Tibial nerve (tissue), 4 donors: ENCODE results near the gene CPNE1.

Source experiments
- EP300 ChIP-seq, 2 donors: sonication (generic); formaldehyde crosslinking; IDR thresholded peaks; one replicate each; pipeline ENCODE4 v1.6.1; 2017; ENCODE audit warnings: antibody characterized with exemption in 2 of 2, mild to moderate bottlenecking in 1 of 2
- POLR2A ChIP-seq, 2 donors: fragments of 450-650 bp; IDR thresholded peaks; one replicate each; pipeline ENCODE4 v1.6.1; 2017; ENCODE audit warnings: antibody characterized with exemption in 2 of 2, mild to moderate bottlenecking in 2 of 2, moderate library complexity in 2 of 2
- TF ChIP-seq, protein P1 (sequence below), 5 experiments: fragments of 200-600 bp in 3 of 5; fragments of 450-650 bp in 2 of 5; sonication (generic) in 3 of 5; IDR thresholded peaks; one replicate each; pipeline ENCODE4 v1.5.1; 2016 to 2019; ENCODE audit warnings: antibody characterized with exemption in 5 of 5, mild to moderate bottlenecking in 3 of 5, moderate library complexity in 2 of 5

GRCh38 chr20:35588397-35588796 is 76.3 kb downstream of the CPNE1 start:
- no peak for TF ChIP-seq EP300 (IDR thresholded peaks at IDR 0.05)
- TF ChIP-seq, protein P1, sequence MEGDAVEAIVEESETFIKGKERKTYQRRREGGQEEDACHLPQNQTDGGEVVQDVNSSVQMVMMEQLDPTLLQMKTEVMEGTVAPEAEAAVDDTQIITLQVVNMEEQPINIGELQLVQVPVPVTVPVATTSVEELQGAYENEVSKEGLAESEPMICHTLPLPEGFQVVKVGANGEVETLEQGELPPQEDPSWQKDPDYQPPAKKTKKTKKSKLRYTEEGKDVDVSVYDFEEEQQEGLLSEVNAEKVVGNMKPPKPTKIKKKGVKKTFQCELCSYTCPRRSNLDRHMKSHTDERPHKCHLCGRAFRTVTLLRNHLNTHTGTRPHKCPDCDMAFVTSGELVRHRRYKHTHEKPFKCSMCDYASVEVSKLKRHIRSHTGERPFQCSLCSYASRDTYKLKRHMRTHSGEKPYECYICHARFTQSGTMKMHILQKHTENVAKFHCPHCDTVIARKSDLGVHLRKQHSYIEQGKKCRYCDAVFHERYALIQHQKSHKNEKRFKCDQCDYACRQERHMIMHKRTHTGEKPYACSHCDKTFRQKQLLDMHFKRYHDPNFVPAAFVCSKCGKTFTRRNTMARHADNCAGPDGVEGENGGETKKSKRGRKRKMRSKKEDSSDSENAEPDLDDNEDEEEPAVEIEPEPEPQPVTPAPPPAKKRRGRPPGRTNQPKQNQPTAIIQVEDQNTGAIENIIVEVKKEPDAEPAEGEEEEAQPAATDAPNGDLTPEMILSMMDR (IDR thresholded peaks at IDR 0.05) = no peak
- no peak for TF ChIP-seq POLR2A (IDR thresholded peaks at IDR 0.05)
